Central memory CD4-positive, alpha-beta T cell (primary cell): ENCODE measurements around the gene GPC5.
"Not testable (repeated sequence)": the region's sequence is repeated elsewhere in the genome, so short reads cannot be mapped to it uniquely, and the experiment has no call there.

Source experiments
- DNase-seq: peaks from one replicate; pipeline ENCODE4 v3.0.0; 2022

GPC5 gene

GRCh38 chr13:91660076-91660415, 261.6 kb downstream of the GPC5 start:
- DNase-seq = no peak

- no peak for DNase-seq
Observed at GRCh38 chr13:91661692-91662490, 263.5 kb downstream of the GPC5 start.

GRCh38 chr13:91664039-91664438, 265.6 kb downstream of the GPC5 start:
- no peak for DNase-seq

GRCh38 chr13:91667486-91667885, 269.1 kb downstream of the GPC5 start:
- no peak for DNase-seq

GRCh38 chr13:91668866-91669495, 270.6 kb downstream of the GPC5 start:
- DNase-seq = no peak

- DNase-seq = not testable (repeated sequence)
Observed at GRCh38 chr13:91674347-91674746, 275.9 kb downstream of the GPC5 start.

GRCh38 chr13:91684746-91685145, 286.3 kb downstream of the GPC5 start:
- DNase-seq = no peak

GRCh38 chr13:91690944-91691343, 292.5 kb downstream of the GPC5 start:
- DNase-seq = no peak

- DNase-seq = no peak
Observed at GRCh38 chr13:91693466-91693865, 295.0 kb downstream of the GPC5 start.

GRCh38 chr13:91698308-91698707, 299.9 kb downstream of the GPC5 start:
- DNase-seq = no peak

- no peak for DNase-seq
Observed at GRCh38 chr13:91698767-91699166, 300.3 kb downstream of the GPC5 start.

- DNase-seq = no peak
Observed at GRCh38 chr13:91699863-91700262, 301.4 kb downstream of the GPC5 start.

- DNase-seq = no peak
Observed at GRCh38 chr13:91701975-91702374, 303.6 kb downstream of the GPC5 start.

GRCh38 chr13:91702411-91702810, 304.0 kb downstream of the GPC5 start:
- DNase-seq = no peak

GRCh38 chr13:91704398-91704797, 306.0 kb downstream of the GPC5 start:
- no peak for DNase-seq

GRCh38 chr13:91708558-91708957, 310.1 kb downstream of the GPC5 start:
- no peak for DNase-seq

GRCh38 chr13:91709180-91709579, 310.8 kb downstream of the GPC5 start:
- DNase-seq = no peak

- no peak for DNase-seq
Observed at GRCh38 chr13:91710733-91711132, 312.3 kb downstream of the GPC5 start.

- no peak for DNase-seq
Observed at GRCh38 chr13:91714855-91715254, 316.4 kb downstream of the GPC5 start.

GRCh38 chr13:91716436-91717065, 318.1 kb downstream of the GPC5 start:
- no peak for DNase-seq

- no peak for DNase-seq
Observed at GRCh38 chr13:91719033-91719432, 320.6 kb downstream of the GPC5 start.

- DNase-seq = no peak
Observed at GRCh38 chr13:91721413-91721812, 323.0 kb downstream of the GPC5 start.

GRCh38 chr13:91722267-91722884, 324.0 kb downstream of the GPC5 start:
- no peak for DNase-seq

GRCh38 chr13:91724591-91724990, 326.2 kb downstream of the GPC5 start:
- no peak for DNase-seq
